Stomach (tissue), 4 donors: ENCODE data around the gene IFIH1.

Experiments
- EP300 ChIP-seq: sonication (generic); formaldehyde crosslinking; IDR thresholded peaks from one replicate; pipeline ENCODE4 v1.6.1; 2017; ENCODE audit warnings: antibody characterized with exemption
- POLR2A ChIP-seq, 4 donors: fragments of 450-650 bp; IDR thresholded peaks; one replicate each; pipeline ENCODE4 v1.6.1; 2016; ENCODE audit warnings: antibody characterized with exemption in 4 of 4, control low read depth in 2 of 4, mild to moderate bottlenecking in 1 of 4, moderate library complexity in 1 of 4
- POLR2AphosphoS5 ChIP-seq, 3 donors: sonication (generic); formaldehyde crosslinking; IDR thresholded peaks; one replicate each; pipeline ENCODE4 v1.6.1; 2016; ENCODE audit warnings: antibody characterized with exemption in 3 of 3
- TF ChIP-seq, protein P1 (sequence below), 7 experiments: fragments of 450-650 bp in 4 of 7; fragments of 200-600 bp in 3 of 7; sonication (generic) in 3 of 7; IDR thresholded peaks; one replicate each; pipeline ENCODE4 v1.5.1; 2016 to 2019; ENCODE audit warnings: antibody characterized with exemption in 7 of 7, control low read depth in 2 of 7, mild to moderate bottlenecking in 1 of 7

DNA sequence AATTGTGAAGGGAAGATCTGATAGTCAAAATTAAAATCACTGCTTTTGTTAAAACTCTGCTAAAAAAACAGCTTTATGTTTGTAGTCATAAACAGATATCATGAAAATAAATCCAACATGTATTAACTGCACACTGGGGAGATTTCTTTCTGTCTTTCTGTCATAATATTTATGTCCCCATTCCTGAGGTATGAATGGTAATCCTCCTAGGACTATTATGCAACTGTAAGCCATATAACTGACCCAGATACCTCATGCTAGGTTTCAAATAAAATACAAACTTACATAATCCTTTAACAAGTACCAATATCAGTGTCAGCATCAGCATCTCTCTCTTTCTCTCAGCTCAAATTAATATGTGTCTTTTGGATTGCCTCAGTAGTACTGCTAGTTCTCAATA, 18.2 kb downstream of the IFIH1 start:
- no peak for TF ChIP-seq POLR2AphosphoS5 (IDR thresholded peaks at IDR 0.05)
- TF ChIP-seq, protein P1, sequence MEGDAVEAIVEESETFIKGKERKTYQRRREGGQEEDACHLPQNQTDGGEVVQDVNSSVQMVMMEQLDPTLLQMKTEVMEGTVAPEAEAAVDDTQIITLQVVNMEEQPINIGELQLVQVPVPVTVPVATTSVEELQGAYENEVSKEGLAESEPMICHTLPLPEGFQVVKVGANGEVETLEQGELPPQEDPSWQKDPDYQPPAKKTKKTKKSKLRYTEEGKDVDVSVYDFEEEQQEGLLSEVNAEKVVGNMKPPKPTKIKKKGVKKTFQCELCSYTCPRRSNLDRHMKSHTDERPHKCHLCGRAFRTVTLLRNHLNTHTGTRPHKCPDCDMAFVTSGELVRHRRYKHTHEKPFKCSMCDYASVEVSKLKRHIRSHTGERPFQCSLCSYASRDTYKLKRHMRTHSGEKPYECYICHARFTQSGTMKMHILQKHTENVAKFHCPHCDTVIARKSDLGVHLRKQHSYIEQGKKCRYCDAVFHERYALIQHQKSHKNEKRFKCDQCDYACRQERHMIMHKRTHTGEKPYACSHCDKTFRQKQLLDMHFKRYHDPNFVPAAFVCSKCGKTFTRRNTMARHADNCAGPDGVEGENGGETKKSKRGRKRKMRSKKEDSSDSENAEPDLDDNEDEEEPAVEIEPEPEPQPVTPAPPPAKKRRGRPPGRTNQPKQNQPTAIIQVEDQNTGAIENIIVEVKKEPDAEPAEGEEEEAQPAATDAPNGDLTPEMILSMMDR (IDR thresholded peaks at IDR 0.05), result no peak
- TF ChIP-seq POLR2A (IDR thresholded peaks at IDR 0.05), result no peak
- TF ChIP-seq EP300, result no peak
